HG02610 (cell line): ENCODE measurements around the gene PHC3.

ENCODE experiments used
- ATAC-seq: cut with Tn5 transposase; IDR thresholded peaks from one replicate; pipeline ENCODE4 v1.9.1; 2021; ENCODE audit warnings: mild to moderate bottlenecking, moderate library complexity; ENCODE audit not compliant: unreplicated experiment

PHC3 gene

DNA sequence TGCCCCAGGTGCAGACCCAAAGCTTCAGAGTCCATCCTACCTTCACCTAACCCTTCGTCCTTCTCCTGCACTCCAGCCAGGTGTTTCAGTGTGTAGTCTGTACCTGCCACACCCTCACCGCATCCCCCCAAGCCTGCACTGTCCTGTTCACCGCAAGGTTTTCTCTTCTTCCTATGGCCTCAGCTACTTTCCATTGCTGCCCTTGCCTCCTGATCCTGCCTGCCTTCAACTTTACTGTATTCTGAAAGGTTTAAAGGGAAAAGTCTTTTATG is 134.5 kb downstream of the PHC3 start:
- no peak for ATAC-seq

DNA sequence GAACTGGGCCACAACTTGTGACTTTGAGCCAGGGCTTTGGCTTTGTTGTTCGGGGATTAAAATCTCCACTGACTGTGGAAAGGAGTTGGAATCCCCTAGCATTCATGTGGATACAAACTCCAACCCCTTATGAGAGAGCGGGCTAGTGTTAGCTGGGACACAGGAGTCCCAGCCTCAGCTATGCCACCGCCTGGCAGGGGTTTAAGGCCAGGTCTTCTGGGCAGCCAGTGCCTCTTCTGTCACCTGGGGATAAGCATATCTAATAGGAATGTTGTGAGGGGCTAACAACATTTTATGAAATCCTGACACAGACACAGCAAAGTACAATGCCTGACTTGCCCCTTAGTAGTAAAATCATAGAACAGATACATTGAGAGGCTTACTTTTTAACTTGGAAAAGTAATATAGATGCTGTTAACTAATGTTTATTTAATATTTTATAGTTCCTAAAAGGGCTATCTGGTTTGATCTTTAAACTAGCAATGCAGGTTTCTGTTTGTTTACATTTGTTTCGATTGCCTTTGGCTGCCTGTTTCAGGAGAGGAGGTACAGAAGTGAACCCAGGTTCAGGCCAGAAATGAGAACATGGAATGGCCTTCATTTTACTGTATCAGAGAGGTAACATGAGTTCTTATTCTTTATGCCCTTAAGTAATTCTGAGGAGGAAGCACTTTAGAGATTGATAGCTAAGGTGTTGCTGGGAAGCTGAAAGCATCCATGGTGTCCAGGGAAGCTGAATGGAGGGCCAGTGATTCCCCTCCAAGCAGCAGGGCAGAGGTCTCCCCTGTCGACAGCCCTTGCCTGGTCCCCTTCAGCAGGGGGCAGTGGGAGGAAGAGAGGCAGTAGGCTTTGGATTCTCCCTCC is 135.0 kb downstream of the PHC3 start:
- no peak for ATAC-seq

- peak; percentile 77 for ATAC-seq
Measured at GRCh38 chr3:170044795-170045244, 136.7 kb downstream of the PHC3 start.

GRCh38 chr3:170044271-170044670 is 137.3 kb downstream of the PHC3 start:
- ATAC-seq, result no peak

- no peak for ATAC-seq
Measured at GRCh38 chr3:170043506-170043905, 138.0 kb downstream of the PHC3 start.

DNA sequence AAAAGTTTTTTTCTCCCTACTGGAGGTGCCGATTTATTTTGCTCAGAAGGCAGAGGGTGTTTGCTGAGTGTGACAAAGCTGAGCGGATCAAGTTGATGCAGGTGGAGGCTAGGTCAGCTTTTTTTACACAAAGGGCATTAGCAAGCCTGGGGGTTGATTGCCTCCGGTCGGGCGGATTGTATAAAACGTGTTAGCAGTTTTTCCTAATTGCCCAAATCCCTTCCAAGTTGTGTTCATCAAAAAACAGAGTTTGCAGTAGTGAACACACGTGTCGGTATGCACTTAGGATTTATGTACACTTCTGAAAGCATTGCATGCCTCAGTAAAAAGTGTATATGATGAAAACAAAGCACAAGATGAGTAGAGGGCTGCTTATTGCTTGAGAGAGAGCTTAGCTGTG is 141.1 kb downstream of the PHC3 start:
- no peak for ATAC-seq

GRCh38 chr3:170038434-170039110 is 143.0 kb downstream of the PHC3 start:
- ATAC-seq, result peak; percentile 13
